ENCODE measurements around the gene ACTG1.

Gene ACTG1

DNA sequence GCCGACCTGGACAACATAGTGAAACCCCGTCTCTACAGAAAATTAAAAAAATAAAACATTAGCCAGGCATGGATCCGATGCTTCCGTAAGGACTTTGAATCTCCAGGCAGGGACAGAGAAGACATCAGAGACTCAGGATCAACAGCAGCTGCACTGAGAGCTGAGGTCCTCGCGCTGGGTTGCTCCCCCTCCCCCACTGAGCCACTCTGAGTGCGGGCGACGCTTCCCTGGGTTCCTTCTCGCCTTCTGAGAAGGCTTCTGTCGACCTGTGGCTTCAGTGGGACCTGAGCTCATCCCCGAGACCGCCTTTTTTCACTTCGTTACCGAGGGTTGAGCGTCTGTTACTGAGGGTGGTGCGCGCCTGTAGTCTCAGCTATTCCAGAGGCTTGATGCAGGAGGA, 20.4 kb downstream of the ACTG1 start:
- DNase-seq = no peak

DNA sequence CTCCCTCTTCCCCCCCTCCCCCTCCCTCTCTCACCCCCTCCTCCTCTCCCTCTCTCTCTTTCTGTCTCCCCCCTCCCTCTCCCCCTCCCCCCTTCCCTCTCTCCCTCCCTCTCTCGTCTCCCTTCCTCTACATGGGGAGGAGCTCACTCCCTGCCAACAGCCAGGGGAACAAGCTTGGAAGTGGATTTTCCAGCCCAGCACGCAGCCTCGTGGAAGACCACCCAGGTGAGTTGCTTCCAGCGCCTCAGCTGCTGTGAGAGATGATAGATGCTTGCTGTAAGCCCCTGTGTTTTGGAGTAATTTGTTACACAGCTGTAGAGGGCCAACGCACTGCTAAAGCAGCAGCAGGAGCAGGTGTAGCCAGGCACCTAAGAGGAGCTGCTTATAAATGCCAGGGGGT, 20.8 kb downstream of the ACTG1 start:
- no peak for DNase-seq

DNA sequence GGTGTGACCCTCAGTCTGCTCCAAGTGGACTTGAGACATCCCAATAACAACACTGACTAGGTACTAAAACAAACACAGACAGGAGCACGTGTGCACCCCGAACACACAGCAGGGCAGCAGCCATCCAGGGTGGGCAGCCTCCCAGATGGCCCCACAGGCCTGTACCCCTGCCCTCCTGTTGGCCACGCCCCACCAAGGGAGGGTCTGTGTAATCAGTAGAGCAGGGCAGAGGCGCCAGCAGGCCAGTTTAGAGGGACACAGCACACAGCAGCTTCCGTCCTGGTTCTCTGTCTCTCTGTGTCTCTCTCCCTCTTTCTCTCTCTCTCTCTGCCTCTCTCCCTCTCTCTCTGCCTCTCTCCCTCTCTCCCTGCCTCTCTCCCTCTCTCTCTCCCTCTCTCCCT, 21.4 kb downstream of the ACTG1 start:
- no peak for DNase-seq

DNA sequence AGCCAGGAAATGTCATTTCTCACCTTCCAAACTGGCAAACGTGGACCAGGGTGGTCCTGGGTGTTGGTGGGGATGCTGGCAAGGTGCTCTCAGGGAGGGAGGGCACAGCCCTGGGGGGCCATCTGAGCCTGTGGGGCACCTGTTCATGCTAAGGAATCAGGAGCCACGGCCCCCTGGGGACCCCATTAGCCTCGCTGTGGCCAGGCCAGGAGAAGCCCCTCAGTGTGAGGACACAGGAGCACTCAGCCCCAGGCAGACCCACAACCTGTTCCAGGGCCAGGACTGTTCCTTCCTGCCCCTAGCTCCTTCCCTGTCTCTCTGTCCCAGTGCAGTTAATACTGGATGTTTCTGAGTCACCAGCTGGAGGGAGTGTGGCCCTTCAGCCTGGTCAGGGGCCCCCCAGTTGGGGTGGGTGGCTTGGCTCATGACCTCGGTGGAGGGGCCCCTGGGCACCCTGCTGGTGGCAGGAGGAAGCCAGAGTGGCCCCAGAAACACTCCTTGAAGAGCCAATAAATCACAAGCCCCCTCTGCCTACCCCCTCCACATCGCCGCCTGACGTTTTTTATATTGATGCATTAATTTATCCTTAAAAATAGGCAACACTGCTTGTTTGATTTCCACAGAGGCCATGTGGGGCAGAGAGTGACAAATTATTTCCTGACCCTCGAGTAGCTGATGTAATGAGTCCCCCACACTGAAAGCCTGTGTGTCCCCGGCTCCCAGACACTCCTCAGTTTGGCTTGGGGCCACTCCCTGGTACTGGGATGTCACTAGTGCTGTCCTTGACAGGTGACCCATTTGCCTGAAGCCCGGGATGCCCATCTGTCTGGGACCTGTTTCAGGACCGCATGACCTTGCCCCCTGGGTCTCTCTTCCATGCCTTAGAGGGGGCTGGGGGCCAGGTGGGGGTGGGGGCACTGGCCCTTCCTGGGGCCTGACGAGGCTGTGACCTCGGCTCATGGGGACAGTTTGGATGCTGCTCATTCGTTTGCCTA, 22.3 kb downstream of the ACTG1 start:
- DNase-seq = no peak

DNA sequence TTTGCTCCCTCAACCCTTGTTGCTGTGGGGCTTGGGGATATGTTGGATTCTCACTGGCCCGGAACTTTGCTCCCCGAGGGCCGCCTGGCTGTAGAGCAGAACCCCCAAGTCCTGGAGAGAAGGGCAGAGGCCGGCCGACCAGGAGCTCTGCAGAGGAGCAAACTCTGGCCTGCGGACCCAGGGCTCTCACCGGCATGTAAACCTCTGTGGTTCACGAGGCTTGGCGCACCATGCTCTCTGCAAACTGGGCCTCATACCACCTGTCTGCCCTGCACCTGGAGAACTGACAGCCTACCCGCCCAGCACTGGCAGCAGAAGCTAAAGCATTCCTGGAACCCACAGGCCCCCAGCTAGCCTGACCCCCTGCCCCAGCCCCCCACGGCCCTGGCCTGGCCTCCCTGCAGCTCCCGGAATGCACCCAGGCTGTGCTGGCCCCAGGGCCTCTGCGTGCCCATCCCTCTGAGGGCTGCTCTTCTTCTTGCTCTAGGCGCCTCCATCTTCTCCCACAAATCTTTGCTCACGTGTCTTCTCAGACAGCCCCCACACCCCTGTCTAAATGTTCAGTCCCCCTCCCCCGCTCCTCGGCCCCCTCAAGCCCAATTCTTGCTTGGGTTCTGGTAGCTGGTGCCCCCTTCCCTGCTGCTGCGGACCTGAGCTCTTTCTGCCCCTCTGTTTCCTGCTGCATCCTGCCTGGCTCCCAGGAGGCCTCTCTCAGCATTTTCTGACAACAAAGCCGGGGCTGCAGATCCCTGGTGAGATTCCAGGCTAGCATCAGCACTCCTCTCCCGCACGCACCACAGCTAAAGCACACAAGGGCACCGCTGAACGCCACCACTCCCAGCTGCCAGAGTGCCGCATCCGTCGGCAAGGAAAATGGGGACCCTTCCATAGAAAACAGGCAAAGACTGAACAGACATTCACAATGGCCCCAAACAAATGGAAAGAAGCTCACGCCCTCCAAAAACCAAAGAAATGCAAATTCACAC, 23.3 kb downstream of the ACTG1 start:
- DNase-seq = no peak

DNA sequence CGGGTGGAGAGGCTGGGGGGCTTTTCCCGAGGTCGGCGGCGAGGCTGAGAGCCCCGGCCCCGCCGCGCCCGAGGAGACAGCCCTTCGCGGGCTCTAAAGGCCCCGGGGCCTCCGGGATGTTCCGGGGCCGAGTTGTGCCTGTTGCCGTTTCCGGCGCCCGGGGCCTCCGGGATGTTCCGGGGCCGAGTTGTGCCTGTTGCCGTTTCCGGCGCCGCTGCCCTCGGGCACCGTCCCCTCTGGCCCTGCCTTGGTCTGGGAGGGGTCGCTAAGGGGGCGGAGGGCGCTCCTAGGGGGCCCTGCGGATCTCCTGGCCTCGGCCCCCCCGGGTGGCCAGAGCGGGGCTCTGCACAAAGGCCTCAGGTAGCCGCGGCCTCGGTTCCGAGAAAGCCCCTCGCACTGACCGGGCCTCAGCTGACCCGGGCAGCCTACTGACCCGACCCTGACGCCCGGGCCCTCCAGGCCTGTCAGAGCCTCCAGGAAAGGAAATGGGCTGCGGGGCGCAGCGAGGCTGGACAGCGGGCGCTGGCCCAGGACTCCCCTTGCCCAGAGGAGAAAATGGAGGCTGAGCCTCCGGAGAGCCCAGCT, 24.2 kb downstream of the ACTG1 start:
- DNase-seq = no peak

DNA sequence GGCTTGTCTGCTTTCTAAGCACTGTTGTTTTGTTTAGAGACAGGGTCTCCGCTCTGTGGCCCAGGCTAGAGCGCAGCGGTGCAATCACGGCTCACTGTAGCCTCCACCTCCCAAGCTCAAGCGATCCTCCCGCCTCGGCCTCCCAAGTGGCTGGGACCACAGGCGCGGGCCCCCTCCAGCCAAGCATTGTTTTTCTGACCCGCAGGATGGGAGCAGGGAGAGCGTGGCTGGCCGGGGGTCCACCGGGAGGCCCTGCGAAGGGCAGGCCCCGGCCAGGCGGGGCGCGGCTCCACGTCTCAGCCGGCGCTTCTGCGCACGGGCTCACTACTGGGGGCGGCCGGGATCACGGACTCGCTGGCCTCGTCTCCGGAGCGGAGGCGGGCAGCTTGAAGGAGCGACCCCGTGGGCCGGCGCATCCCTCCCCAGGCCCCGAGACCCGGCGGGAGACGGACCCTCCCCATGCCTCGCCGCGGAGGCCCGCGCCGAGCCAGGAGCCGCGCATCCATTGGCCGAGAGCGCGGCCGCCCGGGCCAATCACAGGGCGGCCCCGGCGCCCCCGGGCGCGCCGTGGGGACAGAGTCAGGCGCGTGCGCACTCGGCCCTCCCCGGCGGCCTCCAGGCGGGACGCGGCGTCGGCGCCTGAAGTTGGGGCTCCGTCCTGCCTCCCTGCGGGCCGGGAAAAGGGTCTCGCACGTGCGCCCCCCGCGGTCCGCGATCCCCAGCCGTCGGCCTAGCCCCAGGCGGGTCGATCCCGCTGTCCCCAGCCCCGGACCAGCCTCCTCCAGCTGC, 24.9 kb downstream of the ACTG1 start:
- DNase-seq = peak; percentile 85

DNA sequence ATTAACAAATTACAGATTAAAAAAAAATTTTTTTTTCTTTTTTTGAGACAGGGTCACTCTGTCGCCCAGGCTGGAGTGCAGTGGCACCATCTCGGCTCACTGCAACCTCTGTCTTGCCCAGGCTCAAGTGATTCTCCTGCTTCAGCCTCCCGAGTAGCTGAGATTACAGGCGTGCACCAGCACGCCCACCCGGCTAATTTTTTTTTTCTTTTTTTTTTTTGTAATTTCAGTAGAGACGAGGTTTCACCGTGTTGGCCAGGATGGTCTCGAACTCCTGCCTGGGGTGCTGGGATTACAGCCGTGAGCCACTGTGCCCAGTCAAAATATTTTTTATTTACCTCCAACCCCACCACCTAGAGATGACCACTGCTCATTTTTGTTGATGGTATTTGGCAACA, 25.5 kb downstream of the ACTG1 start:
- no peak for DNase-seq

DNA sequence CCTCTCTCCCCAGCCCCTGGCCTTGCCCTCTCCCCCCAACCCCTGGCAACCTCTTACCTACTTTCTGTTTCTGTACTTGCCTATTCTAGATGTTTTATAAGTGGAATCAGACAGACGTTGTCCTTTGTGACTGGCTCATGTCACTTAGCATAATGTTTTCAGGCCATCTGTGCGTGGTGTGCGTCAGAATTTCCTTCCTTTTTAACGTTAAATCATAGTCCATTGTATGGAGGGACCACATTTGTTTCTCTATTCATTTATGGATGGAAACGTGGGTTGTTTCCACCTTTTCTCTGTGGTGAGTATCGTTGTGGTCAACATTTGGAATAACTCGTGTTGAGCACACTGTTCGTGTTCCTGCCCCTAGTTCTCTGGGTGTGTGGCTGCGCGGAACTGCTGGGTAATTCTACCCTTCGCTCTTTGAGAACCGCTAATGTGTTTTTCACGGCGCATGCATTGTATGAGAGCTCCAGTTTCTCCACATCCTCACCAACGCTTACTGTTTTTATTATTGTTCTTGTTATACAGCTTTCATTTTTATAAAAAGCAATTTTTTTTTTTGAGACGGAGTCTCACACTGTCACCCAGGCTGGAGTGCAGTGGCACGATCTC, 26.3 kb downstream of the ACTG1 start:
- DNase-seq = no peak

DNA sequence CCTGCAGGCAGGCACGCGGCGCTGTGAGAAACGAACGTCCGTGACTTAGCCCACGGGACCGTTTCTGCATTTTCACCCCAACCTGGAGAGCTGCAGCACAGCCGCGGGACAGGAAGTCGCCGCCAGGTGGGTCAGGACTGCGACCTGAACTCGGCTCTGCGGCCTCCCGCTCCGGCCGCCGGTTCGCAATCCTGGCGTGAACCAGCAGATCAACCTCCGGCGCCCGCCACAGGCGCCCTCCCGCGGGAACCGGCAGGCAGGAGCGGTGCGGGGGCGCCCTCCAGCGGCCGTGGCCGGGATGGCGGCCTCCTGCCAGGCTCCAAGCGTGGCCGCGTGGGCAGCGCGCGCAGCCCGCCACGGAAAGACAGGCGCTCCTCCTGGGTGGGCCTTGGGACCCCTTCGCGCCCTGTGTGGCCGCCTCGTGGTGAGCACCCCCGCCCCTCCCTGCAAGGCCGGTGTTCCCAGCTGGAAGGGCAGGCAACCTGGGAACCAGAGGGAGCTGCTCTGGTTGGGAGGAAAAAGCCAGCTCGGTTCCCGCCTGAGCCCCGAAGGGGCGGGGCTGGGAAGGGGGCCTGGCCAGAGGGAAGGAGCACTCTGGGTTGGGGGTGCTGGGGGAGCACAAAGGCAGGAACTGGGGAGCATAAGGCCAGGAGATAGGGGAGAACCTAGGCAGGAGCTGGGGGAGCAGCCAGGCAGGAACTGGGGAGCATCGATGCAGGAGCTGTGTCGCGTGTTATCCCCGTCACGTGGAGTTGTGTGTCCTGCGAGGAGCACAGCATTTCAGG, 28.2 kb downstream of the ACTG1 start:
- DNase-seq = peak; percentile 91

DNA sequence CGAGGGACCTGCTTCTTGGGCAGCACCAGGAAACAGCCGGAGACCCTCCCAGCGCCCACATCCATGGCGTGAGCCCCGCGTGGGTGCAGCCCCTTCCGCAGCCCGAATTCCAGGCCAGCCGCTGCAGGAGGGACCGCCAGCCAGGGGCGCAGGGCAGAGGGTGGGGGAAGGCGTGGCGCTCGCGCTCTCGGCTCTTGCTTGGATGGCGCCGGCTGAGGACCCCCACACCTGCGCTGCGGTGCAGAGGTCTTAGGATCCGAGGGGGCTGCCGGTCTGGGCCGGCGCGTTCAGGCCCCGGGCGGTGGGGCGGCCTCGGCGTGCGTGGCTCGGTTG, 28.8 kb downstream of the ACTG1 start:
- no peak for DNase-seq

DNA sequence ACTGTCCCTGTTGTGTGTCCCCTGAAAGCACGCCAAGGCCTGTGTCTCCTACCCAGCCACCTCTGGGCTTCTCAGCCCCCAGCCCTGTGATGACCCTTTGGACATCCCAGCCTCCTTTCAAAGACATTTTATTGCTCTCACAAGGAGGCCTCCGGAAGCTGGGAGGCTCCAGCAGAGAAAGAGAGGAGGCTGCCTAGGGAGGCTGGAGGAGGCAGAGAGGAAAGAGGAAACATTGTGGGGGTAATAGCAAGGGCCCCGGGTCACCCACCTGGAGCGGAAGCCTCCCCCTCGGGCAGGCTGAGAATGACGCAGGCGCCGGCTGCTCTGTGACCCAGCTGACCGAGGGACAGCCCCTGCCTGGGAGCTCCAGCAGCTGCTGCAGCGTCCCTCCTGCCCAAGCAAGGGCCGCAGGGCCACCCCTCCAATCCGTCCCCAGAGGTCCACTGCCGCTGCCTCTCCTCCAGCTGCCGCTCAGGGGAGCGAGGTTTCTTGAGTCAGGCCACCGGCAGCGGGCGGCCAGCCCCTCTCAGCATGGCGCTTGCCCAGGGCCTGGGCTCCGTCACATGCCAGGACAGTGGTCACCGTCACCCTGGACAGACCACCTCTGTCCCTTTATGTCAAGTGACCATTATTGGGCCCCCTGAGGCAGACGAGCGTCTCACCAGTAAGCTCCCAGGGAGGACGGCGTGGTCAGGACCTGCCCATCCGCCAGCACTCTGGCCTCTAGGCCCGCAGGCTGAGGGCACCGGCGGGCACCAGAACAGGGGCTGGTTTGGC, 29.3 kb downstream of the ACTG1 start:
- no peak for DNase-seq

DNA sequence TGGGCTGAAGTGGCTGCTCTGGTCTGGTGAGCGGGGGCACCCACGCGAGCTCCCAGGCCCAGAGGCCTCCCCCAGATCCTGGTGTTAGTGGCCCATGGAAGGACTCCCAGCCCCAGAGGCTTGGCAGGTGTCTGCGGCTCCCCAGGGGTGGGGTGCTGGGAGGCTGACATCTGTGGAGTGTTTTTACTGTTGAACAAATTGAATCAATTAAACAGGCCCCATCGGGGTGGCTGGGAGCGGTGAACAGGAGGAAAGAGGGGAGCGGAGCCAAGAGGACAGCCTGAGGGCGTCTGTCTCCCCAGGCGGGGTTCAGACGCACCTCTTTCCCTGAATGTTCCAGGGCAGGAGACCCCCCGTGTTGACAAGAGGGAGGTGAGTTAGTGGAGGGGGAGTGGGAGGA, 29.9 kb downstream of the ACTG1 start:
- DNase-seq = no peak

DNA sequence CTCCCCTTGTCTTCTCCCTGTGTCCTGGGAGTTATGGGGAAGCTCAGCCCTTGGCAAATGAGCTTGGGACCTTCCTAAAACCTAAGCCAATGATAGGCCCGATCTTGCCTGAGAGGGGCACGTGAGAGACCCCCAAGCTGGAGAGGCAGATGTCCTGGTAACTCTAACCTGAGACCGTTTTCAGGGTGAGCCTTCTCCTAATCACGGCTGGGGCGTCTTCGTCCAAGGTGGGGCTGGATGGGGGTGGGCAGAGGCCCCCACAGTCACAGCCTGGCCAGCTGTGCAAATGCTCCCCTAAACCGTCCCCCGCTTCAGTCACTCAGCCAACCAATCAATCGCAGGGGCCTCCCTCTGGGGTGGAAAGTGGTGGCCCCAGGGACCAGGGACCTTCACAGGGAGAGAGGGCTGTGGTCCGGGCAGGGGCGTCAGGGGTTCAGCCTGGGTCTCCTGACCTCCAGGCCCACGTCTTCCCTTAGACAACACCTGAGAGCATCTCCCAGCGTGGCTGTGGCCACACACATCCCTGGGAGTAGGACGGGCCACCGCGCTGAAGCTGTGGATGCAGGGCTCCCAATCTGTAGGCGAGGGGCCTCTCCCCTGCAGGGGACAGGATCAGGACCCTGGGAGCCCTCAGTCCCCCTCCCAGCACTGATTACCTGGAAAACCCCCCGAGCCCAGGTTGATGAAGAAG, 30.6 kb downstream of the ACTG1 start:
- no peak for DNase-seq

DNA sequence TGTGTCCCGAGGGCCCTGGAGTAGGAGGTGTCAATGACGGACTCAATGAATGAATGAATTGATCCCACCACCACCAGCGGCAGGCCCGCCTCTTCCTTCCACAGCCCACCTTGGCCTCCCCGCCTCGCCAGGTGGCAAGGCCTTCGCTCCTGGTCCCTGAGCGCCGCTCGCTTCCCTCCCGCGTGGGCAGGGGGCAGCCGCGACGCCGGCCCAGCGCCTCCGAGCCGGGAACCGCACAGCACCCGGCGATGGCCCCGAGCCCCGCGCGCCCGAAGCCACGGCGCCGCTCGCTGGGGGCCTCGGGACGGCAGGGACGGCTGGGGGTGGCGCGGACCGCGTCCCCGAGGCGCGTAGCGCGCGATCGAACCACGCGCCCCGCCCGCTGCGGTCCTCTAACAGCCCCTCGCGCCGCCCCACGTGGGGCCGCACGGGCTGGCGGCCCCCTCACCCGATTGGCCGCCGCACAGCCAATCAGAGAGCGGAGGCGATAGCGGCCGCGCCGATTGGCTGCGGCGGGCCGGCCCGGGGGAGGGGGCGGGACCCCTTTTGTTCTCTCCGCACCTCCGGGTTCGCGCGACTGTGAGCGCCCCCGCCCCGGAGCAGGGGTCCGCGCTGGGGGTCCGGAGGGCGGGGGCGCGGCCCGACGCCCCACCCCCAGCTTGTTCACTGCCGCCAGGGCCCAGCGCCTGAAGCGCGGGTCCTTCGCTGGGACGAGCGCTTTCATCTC, 31.4 kb downstream of the ACTG1 start:
- peak; percentile 68 for DNase-seq

DNA sequence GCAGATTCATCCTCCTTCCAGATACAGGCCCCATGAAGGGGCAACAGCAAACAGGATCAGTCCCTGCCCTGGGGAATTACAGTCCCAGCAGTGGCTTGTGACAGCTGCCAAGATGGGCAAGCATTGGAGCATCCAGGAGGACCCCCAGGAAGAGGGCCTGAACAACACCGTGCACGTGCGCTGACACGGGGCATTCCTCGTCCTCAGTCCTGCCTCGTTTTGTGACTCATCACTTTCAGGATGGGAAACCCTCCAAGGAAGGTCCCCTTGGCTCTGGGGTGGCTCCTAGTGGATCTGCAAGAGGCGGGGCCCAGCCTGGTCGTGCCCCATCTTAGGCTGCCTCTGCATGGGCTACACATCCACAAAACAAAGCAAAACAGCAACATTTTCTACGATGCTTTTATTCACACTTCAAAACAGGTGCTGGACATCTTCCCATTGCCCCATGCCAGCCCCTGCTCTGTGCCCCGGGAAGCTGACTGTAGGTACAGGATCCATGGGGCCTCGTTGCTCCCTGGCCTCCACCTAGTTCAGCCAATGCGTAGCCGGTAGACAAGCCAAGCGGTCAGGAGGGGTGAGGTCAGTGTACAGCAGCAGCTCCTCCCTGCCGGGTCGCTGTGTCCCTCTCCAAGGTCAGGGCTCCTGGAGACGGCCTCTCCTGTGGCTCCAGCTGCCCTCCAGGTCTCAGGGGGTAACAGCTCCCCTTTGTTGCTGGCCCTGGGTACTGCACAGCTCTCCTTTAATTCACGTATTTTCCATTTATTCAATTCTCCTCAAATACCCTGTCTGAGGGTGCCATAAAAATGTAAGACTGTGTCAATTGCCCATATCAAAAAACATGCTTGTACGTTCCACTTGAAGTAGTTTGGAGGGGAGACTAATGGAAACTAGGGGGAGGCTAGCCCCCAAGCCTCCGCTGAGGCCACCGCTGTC, 32.2 kb downstream of the ACTG1 start:
- no peak for DNase-seq

DNA sequence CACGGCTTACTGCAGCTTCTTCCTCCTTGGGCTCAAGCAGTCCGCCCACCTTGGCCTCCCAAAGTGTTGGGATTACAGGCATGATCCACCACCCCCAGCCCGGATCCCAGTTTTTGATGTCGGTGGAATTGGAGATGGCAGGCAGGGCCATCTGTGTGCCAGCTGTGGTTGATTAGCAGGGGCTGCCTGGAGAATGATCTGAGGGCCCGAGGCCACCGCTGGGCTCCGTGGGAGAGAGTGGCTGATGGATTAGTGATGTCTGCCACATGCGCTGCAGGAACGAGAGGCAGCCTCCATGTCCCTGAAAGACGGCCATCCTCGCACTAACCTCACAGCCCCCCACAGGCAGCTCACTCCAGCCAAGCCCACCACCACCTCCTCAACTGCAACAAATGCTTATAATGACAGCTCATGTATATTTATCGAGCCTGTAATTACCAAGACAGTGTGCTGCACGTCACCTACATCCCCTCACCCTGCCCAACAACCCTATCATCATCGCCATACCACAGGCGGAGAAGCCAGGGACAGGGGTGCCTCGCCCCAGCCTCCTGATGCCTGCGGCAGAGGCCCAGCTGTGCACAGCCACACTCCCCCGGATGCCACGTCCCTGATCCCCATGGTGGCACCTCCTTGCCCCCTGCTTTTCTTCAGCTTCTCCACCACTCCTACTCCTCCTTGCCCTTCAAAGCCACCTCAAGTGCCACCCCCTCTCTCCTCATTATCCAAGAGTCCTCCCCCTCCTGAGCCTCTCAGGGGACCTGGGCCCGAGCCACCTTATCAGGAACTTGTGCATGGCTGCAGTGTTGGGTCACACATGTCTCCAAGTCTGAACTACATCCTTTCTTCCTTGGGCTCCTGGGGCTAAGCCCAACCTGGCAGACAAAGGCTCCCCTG, 33.2 kb downstream of the ACTG1 start:
- DNase-seq = no peak

All from activated naive CD4-positive, alpha-beta T cell treated with anti-CD3 and anti-CD28 coated beads, Interleukin-2, amount 50 U/mL, for 16 hours (primary cell).